ENCODE results near the gene DNAH10. TPM values are rescaled to one million over a fixed set of nuclear protein-coding genes. Genes with fewer than 3 reads are reported as not detected.

The DNAH10 gene
- total RNA-seq, 2 experiments from 2014 or later, result 0.11 to 0.19 TPM

GRCh38 chr12:123972457-123973401, 210.6 kb downstream of the DNAH10 start, which contains the start of the genes CCDC92 and ZNF664:
Gene CCDC92, minus strand, starts transcription at chr12:123972831. Its CDS starts 28,526 bp downstream, at chr12:123944305.
Gene ZNF664, plus strand, starts transcription at chr12:123973215. Its CDS starts 38,930 bp downstream, at chr12:124012145.
- Histone ChIP-seq H3K9me2 (ENCODE audit: insufficient read depth, low read length) (no peaks in the 10 kb centered on the region), H3K36me3 (ENCODE audit: insufficient read depth, low read length) (peaks cover 17% of the 10 kb centered on the region), H3K4me3 (ENCODE audit: low read depth, low read length, poor library complexity, severe bottlenecking) (peak within 1 kb of the TSS; percentile 84), H3K9me3 (ENCODE audit: low read length) (no peaks in the 10 kb centered on the region), H3K4me2 (ENCODE audit: low read length) (peak within 1 kb of the TSS; percentile 98), H3K79me2 (ENCODE audit: insufficient read depth, low read depth, low read length) (peaks cover 17% of the 10 kb centered on the region; the same call in 1 of the 2 replicates), H4K20me1 (ENCODE audit: insufficient read depth, low read length) (0 out of 2 replicates have a peak, but pooled peaks cover 5% of the 10 kb centered on the region), H3K27ac (ENCODE audit: low read depth, low read length, poor library complexity, severe bottlenecking) (no peak within 1 kb of the TSS), H3K4me1 (ENCODE audit: insufficient read depth, low read length, poor library complexity, severe bottlenecking) (peaks cover 17% of the 10 kb centered on the region), H2AFZ (ENCODE audit: low read length) (peak within 1 kb of the TSS; percentile 76)
- BruUV-seq (replicated peaks), result no TSS peak
- peak; percentile 94 for DNase-seq (ENCODE audit: low spot score)
- intact Hi-C loops (cut with micrococcal nuclease; ENCODE audit: unreplicated experiment), result loop anchor here (5.0 kb wide), 1 partner anchor 260 kb away; the partner anchor contains the start of gene ATP6V0A2
- POLR2A ChIA-PET, result interaction anchor here (0.6 kb wide), 3 partner anchors 261 to 827 kb away, joined by 5 to 6 read pairs (median 6); partner anchors contain the start of gene ATP6V0A2
- CTCF ChIA-PET (ENCODE audit: unreplicated experiment), result no interaction called here
- TF ChIP-seq CTCF (conservative IDR thresholded peaks at IDR 0.05; ENCODE audit: low read length), result no peak
- TF ChIP-seq EZH2phosphoT487 (IDR thresholded peaks at IDR 0.05; ENCODE audit: borderline replicate concordance, low read depth, low read length), result no peak

- Histone ChIP-seq H3K4me1 (ENCODE audit: insufficient read depth, low read length, poor library complexity, severe bottlenecking) (peaks cover 17% of the 10 kb centered on the region), H2AFZ (ENCODE audit: low read length) (peak overlapping the region; percentile 68), H3K36me3 (ENCODE audit: insufficient read depth, low read length) (peaks cover 22% of the 10 kb centered on the region), H3K9me3 (ENCODE audit: low read length) (no peaks in the 10 kb centered on the region), H3K79me2 (ENCODE audit: insufficient read depth, low read depth, low read length) (peaks cover 17% of the 10 kb centered on the region; the same call in 1 of the 2 replicates), H3K4me3 (ENCODE audit: low read depth, low read length, poor library complexity, severe bottlenecking) (peak overlapping the region; percentile 84), H3K27ac (ENCODE audit: low read depth, low read length, poor library complexity, severe bottlenecking) (no peak overlapping the region), H3K9me2 (ENCODE audit: insufficient read depth, low read length) (no peaks in the 10 kb centered on the region), H4K20me1 (ENCODE audit: insufficient read depth, low read length) (0 out of 2 replicates have a peak, but pooled peaks cover 5% of the 10 kb centered on the region), H3K4me2 (ENCODE audit: low read length) (peak overlapping the region; percentile 98)
- intact Hi-C loops (cut with micrococcal nuclease; ENCODE audit: unreplicated experiment), result loop anchor here (5.0 kb wide), 1 partner anchor 261 kb away; the partner anchor contains the start of gene ATP6V0A2
- peak; percentile 32 for DNase-seq (ENCODE audit: low spot score)
- CTCF ChIA-PET (ENCODE audit: unreplicated experiment), result no interaction called here
- POLR2A ChIA-PET, result interaction anchor here (0.7 kb wide), 1 partner anchor 14 kb away, joined by 3 read pairs; no protein-coding TSS in a partner anchor
- TF ChIP-seq CTCF (conservative IDR thresholded peaks at IDR 0.05; ENCODE audit: low read length) (no peak), EZH2phosphoT487 (IDR thresholded peaks at IDR 0.05; ENCODE audit: borderline replicate concordance, low read depth, low read length) (no peak)
- no TSS peak for BruUV-seq (replicated peaks)
These were observed 211.6 kb downstream of the DNAH10 start for GRCh38 chr12:123973552-123974341.
